H4 (cell line): ENCODE data around the gene TOPAZ1. TPM values are rescaled to one million over a fixed set of nuclear protein-coding genes. Genes with fewer than 3 reads are reported as not detected.

Experiments
- DNase-seq: peaks from one replicate; pipeline ENCODE4 v3.0.0-alpha.2; 2015; ENCODE audit warnings: low spot score
- total RNA-seq: library from RNA; depleted of rRNA; stranded (reverse); fragments of >200 nt; shearing (Covaris generic); gene quantifications from 2 replicates; pipeline ENCODE4 v1.2.3, GENCODE V29; 2014; rRNA removed

TOPAZ1 gene
- not detected in 2 replicates for total RNA-seq

GRCh38 chr3:44241706-44242105 lies at the start of gene TOPAZ1:
Gene TOPAZ1, plus strand, starts transcription at chr3:44241886. Its CDS starts 168 bp downstream, at chr3:44242054.
- DNase-seq = no peak

- DNase-seq = peak; percentile 47
These were observed 43.1 kb upstream of the TOPAZ1 start for GRCh38 chr3:44198284-44199269.

GRCh38 chr3:44206261-44206660 lies 35.4 kb upstream of the TOPAZ1 start:
- no peak for DNase-seq

GRCh38 chr3:44206862-44207652 lies 34.6 kb upstream of the TOPAZ1 start:
- DNase-seq = no peak

- no peak for DNase-seq
These were observed 33.6 kb upstream of the TOPAZ1 start for GRCh38 chr3:44208086-44208485.

- DNase-seq = no peak
These were observed 33.1 kb upstream of the TOPAZ1 start for GRCh38 chr3:44208568-44208967.

GRCh38 chr3:44210967-44211366 lies 30.7 kb upstream of the TOPAZ1 start:
- DNase-seq = no peak

- no peak for DNase-seq
These were observed 19.3 kb upstream of the TOPAZ1 start for GRCh38 chr3:44222337-44222736.

GRCh38 chr3:44223299-44223698 lies 18.4 kb upstream of the TOPAZ1 start:
- no peak for DNase-seq

- no peak for DNase-seq
These were observed 17.6 kb upstream of the TOPAZ1 start for GRCh38 chr3:44224131-44224530.

GRCh38 chr3:44226573-44226972 lies 15.1 kb upstream of the TOPAZ1 start:
- no peak for DNase-seq

- DNase-seq = no peak
These were observed 14.1 kb upstream of the TOPAZ1 start for GRCh38 chr3:44227632-44228031.

- no peak for DNase-seq
These were observed 12.8 kb upstream of the TOPAZ1 start for GRCh38 chr3:44228900-44229299.

- DNase-seq = peak; percentile 6
These were observed 9.3 kb upstream of the TOPAZ1 start for GRCh38 chr3:44232407-44232806.

GRCh38 chr3:44234648-44235268 lies 6.9 kb upstream of the TOPAZ1 start:
- DNase-seq = no peak

GRCh38 chr3:44235604-44236484 lies 5.8 kb upstream of the TOPAZ1 start:
- peak; percentile 60 for DNase-seq

- no peak for DNase-seq
These were observed 5.2 kb upstream of the TOPAZ1 start for GRCh38 chr3:44236485-44236908.

- DNase-seq = no peak
These were observed 4.5 kb upstream of the TOPAZ1 start for GRCh38 chr3:44237161-44237560.

GRCh38 chr3:44237665-44238064 lies 4.0 kb upstream of the TOPAZ1 start:
- no peak for DNase-seq

GRCh38 chr3:44238889-44239288 lies 2.8 kb upstream of the TOPAZ1 start:
- no peak for DNase-seq

GRCh38 chr3:44240061-44240460 lies 1.6 kb upstream of the TOPAZ1 start:
- DNase-seq = no peak
